ENCODE results near the gene SWT1.

Gene SWT1

GRCh38 chr1:185308126-185308525, 151.2 kb downstream of the SWT1 start:
- ATAC-seq (ENCODE audit: low read depth) = no peak
- no peak overlapping the region for H3K27ac ChIP-seq (ENCODE audit: poor library complexity, severe bottlenecking)
- H3K36me3 ChIP-seq (ENCODE audit: low read depth) = peaks cover 92% of the 10 kb centered on the region

GRCh38 chr1:185309566-185309965, 152.6 kb downstream of the SWT1 start:
- H3K4me1 ChIP-seq (ENCODE audit: insufficient read depth, poor library complexity, severe bottlenecking) = peaks cover 28% of the 10 kb centered on the region
- H3K4me3 ChIP-seq (ENCODE audit: severe bottlenecking) = no peak overlapping the region
- no peak for TF ChIP-seq CTCF (IDR thresholded peaks at IDR 0.05; ENCODE audit: poor library complexity, severe bottlenecking)
- ATAC-seq (ENCODE audit: low read depth) (no peak), DNase-seq (ENCODE audit: low spot score) (no peak)
- H3K36me3 ChIP-seq (ENCODE audit: low read depth) = peaks cover 82% of the 10 kb centered on the region
- H3K9me3 ChIP-seq (ENCODE audit: severe bottlenecking) = no peaks in the 10 kb centered on the region
- H3K27ac ChIP-seq (ENCODE audit: poor library complexity, severe bottlenecking) = no peak overlapping the region
- no peaks in the 10 kb centered on the region for H3K27me3 ChIP-seq (ENCODE audit: insufficient read depth, poor library complexity, severe bottlenecking)

More at GRCh38 chr1:185308126-185308525, 151.2 kb downstream of the SWT1 start:
- no peak for DNase-seq (ENCODE audit: low spot score)
- no peak for TF ChIP-seq CTCF (IDR thresholded peaks at IDR 0.05; ENCODE audit: poor library complexity, severe bottlenecking)
- H3K27me3 ChIP-seq (ENCODE audit: insufficient read depth, poor library complexity, severe bottlenecking) = no peaks in the 10 kb centered on the region
- H3K4me3 ChIP-seq (ENCODE audit: severe bottlenecking) = no peak overlapping the region
- no peaks in the 10 kb centered on the region for H3K9me3 ChIP-seq (ENCODE audit: severe bottlenecking)
- H3K4me1 ChIP-seq (ENCODE audit: insufficient read depth, poor library complexity, severe bottlenecking) = peaks cover 14% of the 10 kb centered on the region

GRCh38 chr1:185311589-185312225, 154.7 kb downstream of the SWT1 start:
- DNase-seq (ENCODE audit: low spot score) (no peak), ATAC-seq (ENCODE audit: low read depth) (no peak)
- Histone ChIP-seq H3K9me3 (ENCODE audit: severe bottlenecking) (no peaks in the 10 kb centered on the region), H3K4me1 (ENCODE audit: insufficient read depth, poor library complexity, severe bottlenecking) (peaks cover 34% of the 10 kb centered on the region), H3K4me3 (ENCODE audit: severe bottlenecking) (no peak overlapping the region), H3K27me3 (ENCODE audit: insufficient read depth, poor library complexity, severe bottlenecking) (no peaks in the 10 kb centered on the region), H3K36me3 (ENCODE audit: low read depth) (peaks cover 71% of the 10 kb centered on the region), H3K27ac (ENCODE audit: poor library complexity, severe bottlenecking) (no peak overlapping the region)
- TF ChIP-seq CTCF (IDR thresholded peaks at IDR 0.05; ENCODE audit: poor library complexity, severe bottlenecking) = no peak

- Histone ChIP-seq H3K4me3 (ENCODE audit: severe bottlenecking) (no peak overlapping the region), H3K36me3 (ENCODE audit: low read depth) (peaks cover 62% of the 10 kb centered on the region)
- no peak for DNase-seq (ENCODE audit: low spot score)
Observed at GRCh38 chr1:185312361-185313138, 155.6 kb downstream of the SWT1 start.

More at GRCh38 chr1:185312361-185313138, 155.6 kb downstream of the SWT1 start:
- Histone ChIP-seq H3K27me3 (ENCODE audit: insufficient read depth, poor library complexity, severe bottlenecking) (no peaks in the 10 kb centered on the region), H3K4me1 (ENCODE audit: insufficient read depth, poor library complexity, severe bottlenecking) (peaks cover 36% of the 10 kb centered on the region), H3K27ac (ENCODE audit: poor library complexity, severe bottlenecking) (no peak overlapping the region), H3K9me3 (ENCODE audit: severe bottlenecking) (no peaks in the 10 kb centered on the region)
- ATAC-seq (ENCODE audit: low read depth) = no peak
- no peak for TF ChIP-seq CTCF (IDR thresholded peaks at IDR 0.05; ENCODE audit: poor library complexity, severe bottlenecking)
